ENCODE results near the gene BIN1. TPM values are rescaled to one million over a fixed set of nuclear protein-coding genes. Genes with fewer than 3 reads are reported as not detected.

The BIN1 gene, protein sequence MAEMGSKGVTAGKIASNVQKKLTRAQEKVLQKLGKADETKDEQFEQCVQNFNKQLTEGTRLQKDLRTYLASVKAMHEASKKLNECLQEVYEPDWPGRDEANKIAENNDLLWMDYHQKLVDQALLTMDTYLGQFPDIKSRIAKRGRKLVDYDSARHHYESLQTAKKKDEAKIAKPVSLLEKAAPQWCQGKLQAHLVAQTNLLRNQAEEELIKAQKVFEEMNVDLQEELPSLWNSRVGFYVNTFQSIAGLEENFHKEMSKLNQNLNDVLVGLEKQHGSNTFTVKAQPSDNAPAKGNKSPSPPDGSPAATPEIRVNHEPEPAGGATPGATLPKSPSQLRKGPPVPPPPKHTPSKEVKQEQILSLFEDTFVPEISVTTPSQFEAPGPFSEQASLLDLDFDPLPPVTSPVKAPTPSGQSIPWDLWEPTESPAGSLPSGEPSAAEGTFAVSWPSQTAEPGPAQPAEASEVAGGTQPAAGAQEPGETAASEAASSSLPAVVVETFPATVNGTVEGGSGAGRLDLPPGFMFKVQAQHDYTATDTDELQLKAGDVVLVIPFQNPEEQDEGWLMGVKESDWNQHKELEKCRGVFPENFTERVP
- total RNA-seq (2022; extraction: Qiagen RNA extraction), result 28.2 to 30.9 TPM (median 30.2 TPM) in 5 replicates

DNA sequence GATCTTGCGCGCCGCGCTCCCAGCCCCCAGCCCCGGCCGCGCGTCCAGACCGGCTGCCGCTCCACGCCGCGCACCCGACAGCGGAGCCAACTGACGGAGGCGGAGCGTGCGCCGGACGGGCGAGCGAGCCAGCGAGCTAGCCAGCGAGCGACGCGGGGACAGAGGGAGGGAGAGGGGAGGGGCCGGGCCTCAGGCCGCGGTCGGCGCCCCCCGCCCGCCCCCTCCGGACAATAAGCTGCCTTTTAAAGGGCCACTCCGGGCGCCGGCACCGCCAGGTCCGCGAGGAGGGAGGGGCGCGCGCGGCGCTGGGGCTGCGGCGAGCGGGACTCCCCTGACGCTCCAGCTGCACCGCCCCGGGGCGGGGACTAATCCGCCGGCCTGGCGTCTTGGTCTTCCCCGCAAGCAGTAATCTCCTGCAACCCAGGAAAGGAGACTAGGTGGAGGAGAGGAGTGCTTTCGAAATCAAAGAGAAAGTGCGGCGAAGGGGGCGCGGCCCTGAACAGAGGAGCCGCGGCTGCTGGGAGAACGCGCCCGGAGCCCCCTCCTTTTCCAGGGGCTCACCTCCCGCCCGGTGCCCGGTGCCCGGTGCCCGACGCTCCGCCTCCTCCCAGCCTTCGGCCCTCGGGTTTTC, at the start of gene BIN1:
Gene BIN1, minus strand, starts transcription at position 164 of the 631 bp plus-strand sequence. CDS start 211 bp downstream, outside the sequence.

Other genes with a start within 250 kb of the BIN1 start
- not detected in 5 replicates for gene TEX51, start 208.3 kb downstream of the BIN1 start, total RNA-seq (2022; extraction: Qiagen RNA extraction)
- gene CYP27C1, start 113.1 kb upstream of the BIN1 start, total RNA-seq (2022; extraction: Qiagen RNA extraction), result 3.8 to 4.9 TPM (median 4.5 TPM) in 5 replicates
- gene ERCC3, start 187.0 kb upstream of the BIN1 start, total RNA-seq (2022; extraction: Qiagen RNA extraction), result 44.5 to 49.0 TPM (median 47.3 TPM) in 5 replicates